Dermis blood vessel endothelial cell (primary cell): ENCODE results near the gene MATN4. TPM values are rescaled to one million over a fixed set of nuclear protein-coding genes. Genes with fewer than 3 reads are reported as not detected.

ENCODE experiments used
- DNase-seq: peaks from one replicate; pipeline ENCODE4 v3.0.0; 2010
- total RNA-seq: library from RNA; depleted of rRNA; stranded (reverse); fragments of >200 nt; gene quantifications from 2 replicates; pipeline ENCODE4 v1.2.3, GENCODE V29; 2014

MATN4 gene
- total RNA-seq, 1 donor from 2014 or later, result 0.17 TPM

GRCh38 chr20:45313065-45313695 is 5.1 kb upstream of the MATN4 start:
- DNase-seq, result no peak

GRCh38 chr20:45312241-45312640 is 4.1 kb upstream of the MATN4 start:
- no peak for DNase-seq

- peak; percentile 75 for DNase-seq
Measured at GRCh38 chr20:45311589-45312211, 3.6 kb upstream of the MATN4 start.

- no peak for DNase-seq
Measured at GRCh38 chr20:45309075-45309474, 976 bp upstream of the MATN4 start.

- DNase-seq, result no peak
Measured at GRCh38 chr20:45307076-45307640, 941 bp downstream of the MATN4 start.

- DNase-seq, result peak; percentile 43
Measured at GRCh38 chr20:45306431-45306982, 1.6 kb downstream of the MATN4 start, which contains the start of gene RBPJL. TSS of gene RBPJL (plus strand) at chr20:45306840. CDS start at chr20:45306923, 83 bp downstream.

- DNase-seq, result no peak
Measured at GRCh38 chr20:45305262-45305661, 2.8 kb downstream of the MATN4 start.

GRCh38 chr20:45304464-45304999 is 3.6 kb downstream of the MATN4 start:
- no peak for DNase-seq

- no peak for DNase-seq
Measured at GRCh38 chr20:45303586-45304463, 4.3 kb downstream of the MATN4 start.

- DNase-seq, result no peak
Measured at GRCh38 chr20:45301824-45302271, 6.3 kb downstream of the MATN4 start.

- peak; percentile 51 for DNase-seq
Measured at GRCh38 chr20:45300961-45301360, 7.1 kb downstream of the MATN4 start.

- no peak for DNase-seq
Measured at GRCh38 chr20:45299786-45300185, 8.3 kb downstream of the MATN4 start.

- DNase-seq, result no peak
Measured at GRCh38 chr20:45297786-45298497, 10.2 kb downstream of the MATN4 start.

- no peak for DNase-seq
Measured at GRCh38 chr20:45294659-45295058, 13.4 kb downstream of the MATN4 start.

GRCh38 chr20:45294003-45294368 is 14.1 kb downstream of the MATN4 start:
- no peak for DNase-seq

- peak; percentile 81 for DNase-seq
Measured at GRCh38 chr20:45293041-45294002, 14.8 kb downstream of the MATN4 start.

GRCh38 chr20:45292343-45292742 is 15.8 kb downstream of the MATN4 start:
- DNase-seq, result no peak

- DNase-seq, result no peak
Measured at GRCh38 chr20:45291526-45291925, 16.6 kb downstream of the MATN4 start.

GRCh38 chr20:45290677-45291355 is 17.3 kb downstream of the MATN4 start:
- DNase-seq, result peak; percentile 81
